SK-N-SH treated with all-trans-retinoic acid at 6 μM for 48 hours (cell line): ENCODE measurements around the gene CLEC11A.

Experiments
- ATAC-seq: fragments of 200-7000 bp; cut with Tn5 transposase; 3 replicates; pipeline ENCODE4 v1.9.1; 2020; ENCODE audit warnings: mild to moderate bottlenecking, moderate library complexity
- ARNTL ChIP-seq: fragments of 450-650 bp; formaldehyde crosslinking; IDR thresholded peaks from 2 replicates; pipeline ENCODE4 v1.5.0; 2020; ENCODE audit warnings: low read depth, mild to moderate bottlenecking, moderate library complexity, borderline replicate concordance
- BACH2 ChIP-seq: fragments of 250-450 bp; sonication (Bioruptor Pico); IDR thresholded peaks from 2 replicates; pipeline ENCODE4 v1.9.0; 2021; ENCODE audit warnings: mild to moderate bottlenecking, borderline replicate concordance
- CSDC2 ChIP-seq: fragments of 250-450 bp; sonication (Bioruptor Pico); IDR thresholded peaks from 2 replicates; pipeline ENCODE4 v1.5.0; 2020; ENCODE audit warnings: mild to moderate bottlenecking, moderate library complexity
- CSRNP3 ChIP-seq: fragments of 250-450 bp; sonication (Bioruptor Pico); IDR thresholded peaks from 2 replicates; pipeline ENCODE4 v1.5.1; 2021; ENCODE audit warnings: mild to moderate bottlenecking, moderate library complexity
- ESRRG ChIP-seq: fragments of 250-450 bp; sonication (Bioruptor Pico); IDR thresholded peaks from 2 replicates; pipeline ENCODE4 v1.6.1; 2021; ENCODE audit warnings: mild to moderate bottlenecking
- ISL1 ChIP-seq: fragments of 250-450 bp; sonication (Bioruptor Pico); IDR thresholded peaks from 2 replicates; pipeline ENCODE4 v2.1.2; 2022; ENCODE audit warnings: mild to moderate bottlenecking, moderate library complexity
- OSR1 ChIP-seq: fragments of 250-450 bp; sonication (Bioruptor Pico); IDR thresholded peaks from 2 replicates; pipeline ENCODE4 v1.8.0; 2022; ENCODE audit warnings: moderate library complexity, mild to moderate bottlenecking, inconsistent platforms
- POU6F1 ChIP-seq: fragments of 250-450 bp; sonication (Bioruptor Pico); IDR thresholded peaks from 2 replicates; pipeline ENCODE4 v1.8.0; 2021; ENCODE audit warnings: low read depth, mild to moderate bottlenecking, moderate library complexity, borderline replicate concordance
- RARB ChIP-seq: fragments of 250-450 bp; sonication (Bioruptor Pico); IDR thresholded peaks from 2 replicates; pipeline ENCODE4 v1.8.0; 2021; ENCODE audit warnings: mild to moderate bottlenecking, moderate library complexity
- SNAI2 ChIP-seq: fragments of 250-450 bp; sonication (Bioruptor Pico); IDR thresholded peaks from 2 replicates; pipeline ENCODE4 v1.5.0; 2020; ENCODE audit warnings: mild to moderate bottlenecking, moderate library complexity
- TCF4 ChIP-seq: fragments of 250-450 bp; sonication (Bioruptor Pico); IDR thresholded peaks from 2 replicates; pipeline ENCODE4 v1.8.0; 2021; ENCODE audit warnings: mild to moderate bottlenecking, moderate library complexity, borderline replicate concordance
- TSHZ2 ChIP-seq: fragments of 250-450 bp; sonication (Bioruptor Pico); IDR thresholded peaks from 2 replicates; pipeline ENCODE4 v1.5.0; 2020; ENCODE audit warnings: mild to moderate bottlenecking, moderate library complexity
- ZC3H10 ChIP-seq: fragments of 250-450 bp; sonication (Bioruptor Pico); IDR thresholded peaks from 2 replicates; pipeline ENCODE4 v1.5.1; 2021; ENCODE audit warnings: mild to moderate bottlenecking, moderate library complexity
- ZFP3 ChIP-seq: fragments of 250-450 bp; sonication (Bioruptor Pico); IDR thresholded peaks from 2 replicates; pipeline ENCODE4 v1.5.0; 2020; ENCODE audit warnings: mild to moderate bottlenecking, moderate library complexity
- ZFP30 ChIP-seq: fragments of 450-650 bp; formaldehyde crosslinking; IDR thresholded peaks from 2 replicates; pipeline ENCODE4 v1.5.0; 2022; ENCODE audit warnings: mild to moderate bottlenecking, moderate library complexity
- ZNF565 ChIP-seq: fragments of 450-650 bp; formaldehyde crosslinking; conservative IDR thresholded peaks from 2 replicates; pipeline ENCODE4 v1.5.0; 2020; ENCODE audit warnings: low read depth, mild to moderate bottlenecking, moderate library complexity
- ZNF70 ChIP-seq: fragments of 450-650 bp; formaldehyde crosslinking; IDR thresholded peaks from 2 replicates; pipeline ENCODE4 v1.5.0; 2020; ENCODE audit warnings: mild to moderate bottlenecking, moderate library complexity
- ZNF8 ChIP-seq: fragments of 450-650 bp; formaldehyde crosslinking; IDR thresholded peaks from 2 replicates; pipeline ENCODE4 v1.5.0; 2020; ENCODE audit warnings: mild to moderate bottlenecking, moderate library complexity
- TF ChIP-seq, protein P1 (sequence below): fragments of 250-450 bp; sonication (Bioruptor Pico); IDR thresholded peaks from 2 replicates; pipeline ENCODE4 v1.8.0; 2020; ENCODE audit warnings: mild to moderate bottlenecking, moderate library complexity, borderline replicate concordance
- TF ChIP-seq, protein P2 (sequence below): fragments of 250-450 bp; sonication (Bioruptor Pico); IDR thresholded peaks from 2 replicates; pipeline ENCODE4 v1.5.1; 2020; ENCODE audit warnings: low read depth, mild to moderate bottlenecking, moderate library complexity

CLEC11A gene

GRCh38 chr19:50741179-50741933, 18.2 kb downstream of the CLEC11A start:
- no peak for ATAC-seq
- TF ChIP-seq ZNF8 (CRISPR knock-in tag), result no peak
- TF ChIP-seq SNAI2 (CRISPR knock-in tag), result no peak
- TF ChIP-seq POU6F1 (CRISPR knock-in tag), result no peak
- TF ChIP-seq ZNF565 (CRISPR knock-in tag), result no peak
- no peak for TF ChIP-seq ARNTL (CRISPR knock-in tag)
- TF ChIP-seq CSRNP3 (CRISPR knock-in tag), result no peak
- no peak for TF ChIP-seq TCF4 (CRISPR knock-in tag)
- no peak for TF ChIP-seq ZFP3 (CRISPR knock-in tag)
- no peak for TF ChIP-seq ESRRG
- TF ChIP-seq ZFP30, result no peak
- TF ChIP-seq CSDC2 (CRISPR knock-in tag), result no peak
- no peak for TF ChIP-seq RARB
- TF ChIP-seq OSR1 (CRISPR knock-in tag), result no peak
- no peak for TF ChIP-seq BACH2 (CRISPR knock-in tag)
- TF ChIP-seq ISL1, result no peak
- TF ChIP-seq, protein P1, sequence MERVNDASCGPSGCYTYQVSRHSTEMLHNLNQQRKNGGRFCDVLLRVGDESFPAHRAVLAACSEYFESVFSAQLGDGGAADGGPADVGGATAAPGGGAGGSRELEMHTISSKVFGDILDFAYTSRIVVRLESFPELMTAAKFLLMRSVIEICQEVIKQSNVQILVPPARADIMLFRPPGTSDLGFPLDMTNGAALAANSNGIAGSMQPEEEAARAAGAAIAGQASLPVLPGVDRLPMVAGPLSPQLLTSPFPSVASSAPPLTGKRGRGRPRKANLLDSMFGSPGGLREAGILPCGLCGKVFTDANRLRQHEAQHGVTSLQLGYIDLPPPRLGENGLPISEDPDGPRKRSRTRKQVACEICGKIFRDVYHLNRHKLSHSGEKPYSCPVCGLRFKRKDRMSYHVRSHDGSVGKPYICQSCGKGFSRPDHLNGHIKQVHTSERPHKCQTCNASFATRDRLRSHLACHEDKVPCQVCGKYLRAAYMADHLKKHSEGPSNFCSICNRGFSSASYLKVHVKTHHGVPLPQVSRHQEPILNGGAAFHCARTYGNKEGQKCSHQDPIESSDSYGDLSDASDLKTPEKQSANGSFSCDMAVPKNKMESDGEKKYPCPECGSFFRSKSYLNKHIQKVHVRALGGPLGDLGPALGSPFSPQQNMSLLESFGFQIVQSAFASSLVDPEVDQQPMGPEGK (CRISPR knock-in tag), result no peak
- TF ChIP-seq TSHZ2 (CRISPR knock-in tag), result no peak
- no peak for TF ChIP-seq ZNF70
- TF ChIP-seq, protein P2, sequence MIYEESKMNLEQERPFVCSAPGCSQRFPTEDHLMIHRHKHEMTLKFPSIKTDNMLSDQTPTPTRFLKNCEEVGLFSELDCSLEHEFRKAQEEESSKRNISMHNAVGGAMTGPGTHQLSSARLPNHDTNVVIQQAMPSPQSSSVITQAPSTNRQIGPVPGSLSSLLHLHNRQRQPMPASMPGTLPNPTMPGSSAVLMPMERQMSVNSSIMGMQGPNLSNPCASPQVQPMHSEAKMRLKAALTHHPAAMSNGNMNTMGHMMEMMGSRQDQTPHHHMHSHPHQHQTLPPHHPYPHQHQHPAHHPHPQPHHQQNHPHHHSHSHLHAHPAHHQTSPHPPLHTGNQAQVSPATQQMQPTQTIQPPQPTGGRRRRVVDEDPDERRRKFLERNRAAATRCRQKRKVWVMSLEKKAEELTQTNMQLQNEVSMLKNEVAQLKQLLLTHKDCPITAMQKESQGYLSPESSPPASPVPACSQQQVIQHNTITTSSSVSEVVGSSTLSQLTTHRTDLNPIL (CRISPR knock-in tag), result no peak
- TF ChIP-seq ZC3H10 (CRISPR knock-in tag), result no peak
- TF ChIP-seq, all 23 proteins: peak for 0

DNA sequence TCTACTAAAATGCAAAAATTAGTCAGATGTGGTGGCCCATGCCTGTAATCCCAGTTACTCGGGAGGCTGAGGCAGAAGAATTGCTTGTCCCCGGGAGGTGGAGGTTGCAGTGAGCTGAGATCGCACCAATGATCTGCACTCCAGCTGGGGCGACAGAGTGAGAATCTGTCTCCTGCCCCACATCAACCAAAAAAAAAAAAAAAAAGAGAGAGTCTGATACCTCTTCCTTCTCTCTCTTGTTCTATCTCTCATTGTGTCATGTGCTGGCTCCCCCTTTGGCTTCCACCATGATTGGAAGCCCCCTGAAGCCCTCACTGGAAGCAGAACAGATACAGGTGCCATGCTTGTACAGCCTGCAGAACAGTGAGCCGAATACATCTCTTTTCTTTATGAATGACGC, 20.4 kb downstream of the CLEC11A start:
- no peak for TF ChIP-seq OSR1 (CRISPR knock-in tag)
- no peak for TF ChIP-seq ZNF70
- TF ChIP-seq SNAI2 (CRISPR knock-in tag), result no peak
- TF ChIP-seq POU6F1 (CRISPR knock-in tag), result no peak
- TF ChIP-seq ZC3H10 (CRISPR knock-in tag), result no peak
- no peak for TF ChIP-seq ESRRG
- ATAC-seq, result no peak
